GF-D8 (cell line): ENCODE measurements around the gene ERC2.

Source experiments
- DNase-seq: peaks from one replicate; lab custom pipeline; 2025; lab: John Stamatoyannopoulos, UW

Gene ERC2

DNA sequence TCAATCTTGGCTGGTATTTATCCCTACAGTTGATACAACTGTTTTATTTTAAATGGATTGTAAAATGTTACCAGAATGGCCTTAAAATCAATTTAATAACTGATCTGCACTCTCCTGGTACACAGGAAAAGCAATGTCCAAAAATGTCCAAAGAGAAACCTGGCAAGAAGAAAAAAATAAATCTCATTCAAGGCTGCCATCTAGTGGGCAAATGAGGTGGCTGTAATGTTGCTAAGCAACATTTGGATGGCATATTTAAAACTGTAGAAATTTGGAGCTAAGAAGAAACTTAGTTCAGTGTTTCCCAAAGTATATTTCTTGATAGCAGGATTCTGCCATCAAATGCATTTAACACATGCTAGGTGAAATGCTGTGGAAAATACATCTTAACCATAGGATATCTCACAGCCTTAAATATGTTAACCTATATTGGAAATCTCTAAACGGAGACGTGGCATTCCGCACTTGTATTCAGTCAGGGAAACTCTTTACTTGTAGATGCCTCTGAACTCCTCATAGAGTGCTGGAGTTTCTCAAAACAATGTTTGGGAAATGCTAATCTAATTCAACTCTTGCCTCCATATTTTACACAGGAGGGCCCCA is 216.8 kb downstream of the ERC2 start:
- DNase-seq, result no peak

DNA sequence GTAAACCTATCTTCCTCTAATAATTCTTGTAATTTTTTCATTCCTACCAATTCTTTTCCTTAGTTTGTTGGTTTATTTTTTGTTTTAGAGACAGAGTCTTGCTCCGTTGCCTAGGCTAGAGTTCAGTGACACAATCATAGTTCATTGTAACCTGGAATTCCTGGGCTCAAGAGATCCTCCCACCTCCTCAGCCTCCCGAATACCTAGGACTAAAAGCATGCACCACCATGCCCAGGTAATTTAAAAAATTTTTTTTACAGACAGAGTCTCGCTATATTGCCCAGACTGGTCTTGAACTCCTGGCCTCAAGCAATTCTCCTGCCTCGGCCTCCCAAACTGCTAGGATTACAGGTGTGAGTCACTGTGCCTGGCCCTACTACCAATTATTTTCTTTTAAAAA is 220.2 kb downstream of the ERC2 start:
- DNase-seq, result no peak

DNA sequence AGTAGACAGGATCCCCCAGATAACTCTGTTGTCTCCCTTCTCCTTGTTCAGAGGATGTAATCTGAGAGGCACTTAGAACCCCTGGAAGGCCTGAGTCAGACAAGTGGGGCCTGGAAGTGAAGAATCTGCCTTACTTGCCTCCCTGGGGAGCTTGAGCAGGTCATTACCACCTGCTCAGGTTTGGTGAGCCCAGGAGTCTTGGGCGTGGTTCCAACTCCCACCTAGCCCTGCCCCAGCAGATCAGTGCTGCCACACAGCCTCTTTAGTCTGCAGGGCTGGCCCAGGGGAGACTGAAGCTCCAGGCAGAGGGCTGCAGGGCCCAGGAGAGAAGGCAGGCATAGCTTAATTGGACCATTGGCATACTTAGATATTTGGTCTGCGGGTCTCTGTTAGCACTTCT is 230.0 kb downstream of the ERC2 start:
- DNase-seq, result no peak

DNA sequence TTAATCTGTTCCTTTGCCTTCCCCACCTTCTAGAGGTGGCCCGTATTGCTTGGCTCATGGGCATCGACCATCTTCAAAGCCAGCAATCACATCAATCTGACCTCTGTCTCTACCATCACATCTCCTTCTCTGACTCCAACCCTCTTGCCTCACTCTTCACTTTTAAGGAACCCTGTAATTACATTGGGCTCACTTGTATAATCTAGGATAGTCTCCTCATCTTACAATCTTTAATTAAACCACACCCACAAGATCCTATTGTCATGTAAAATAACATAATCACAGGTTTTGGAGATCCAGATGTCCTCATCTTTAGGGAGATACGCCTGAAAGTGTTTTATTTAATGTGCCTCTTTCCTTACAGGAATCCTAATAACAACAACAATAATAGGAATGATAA is 234.5 kb downstream of the ERC2 start:
- no peak for DNase-seq

DNA sequence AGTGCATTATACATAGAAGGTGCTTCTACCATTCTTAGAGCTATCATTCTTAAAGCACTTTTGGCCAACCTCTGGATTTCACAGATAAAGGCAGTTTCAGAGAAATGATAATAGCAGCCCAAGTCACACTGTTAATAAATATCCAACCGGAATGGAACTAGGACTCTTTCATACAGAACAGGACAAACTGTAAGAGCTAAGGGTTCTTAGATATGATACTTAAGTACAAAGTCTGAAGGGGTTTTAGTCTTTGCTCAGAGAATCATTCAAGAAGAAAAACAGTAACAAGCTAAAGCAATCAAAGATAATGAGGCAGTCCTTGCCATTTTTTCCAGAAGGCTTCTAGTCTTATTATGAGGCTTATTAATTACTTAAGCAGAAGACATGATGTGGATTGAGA is 239.0 kb downstream of the ERC2 start:
- DNase-seq, result no peak

DNA sequence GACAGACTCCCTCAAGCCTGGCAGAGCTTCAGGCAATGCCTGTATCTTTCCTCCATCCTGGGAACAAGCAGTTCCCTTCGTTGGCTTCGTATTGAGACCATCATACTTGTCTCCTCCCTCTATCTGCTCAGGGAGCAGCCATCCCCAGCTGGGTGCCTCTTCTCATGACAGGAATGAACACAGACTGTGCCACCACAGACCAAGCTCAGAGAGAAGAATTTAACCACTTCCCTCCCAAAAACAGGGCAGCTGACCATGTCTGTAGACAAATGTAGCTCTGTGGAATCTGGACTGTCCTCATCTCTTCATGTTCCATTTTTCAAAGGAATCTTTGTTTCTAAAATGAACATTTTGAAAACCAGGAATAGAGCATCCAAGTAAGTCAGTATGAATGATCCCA is 245.4 kb downstream of the ERC2 start:
- no peak for DNase-seq

DNA sequence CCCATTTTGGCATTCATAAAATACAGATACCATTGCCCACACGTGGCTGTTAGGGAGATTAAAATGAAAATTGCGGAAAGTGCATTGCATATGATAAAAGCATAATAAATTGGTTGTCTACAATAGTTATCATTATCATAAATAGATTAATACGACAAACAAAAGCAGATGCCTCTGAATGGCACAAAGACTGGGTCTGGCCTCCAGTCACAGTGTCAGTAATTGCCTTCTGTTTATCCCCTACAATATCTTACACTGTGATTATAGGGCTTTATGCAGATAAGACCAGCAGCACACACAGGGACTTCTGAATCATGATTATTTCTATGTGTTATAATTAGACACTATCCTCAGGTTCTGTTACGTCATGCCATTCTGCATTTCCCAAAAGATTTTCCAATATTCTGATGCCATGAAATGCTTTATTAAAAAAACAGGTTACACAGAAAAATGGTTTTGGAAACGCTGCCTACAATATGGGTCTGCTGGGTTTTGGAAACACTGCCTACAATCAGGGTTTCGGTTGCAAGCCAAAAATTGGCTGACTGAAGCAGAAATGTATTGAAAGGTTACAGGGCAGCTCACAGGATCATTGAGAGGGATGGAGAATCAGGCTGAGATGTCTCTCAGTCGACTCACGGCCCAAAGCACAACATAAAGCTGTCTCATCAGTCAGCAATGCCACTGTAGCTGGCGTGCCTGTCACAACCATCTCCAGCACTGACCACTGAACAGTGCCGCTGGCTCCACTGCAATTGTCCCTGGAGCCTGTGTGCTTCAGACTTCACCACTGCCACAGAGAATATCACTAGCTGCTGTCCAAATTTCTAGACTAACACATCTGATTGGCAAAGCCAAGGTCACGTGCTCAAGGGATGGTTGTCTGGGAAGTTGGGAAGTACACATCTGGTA is 248.1 kb downstream of the ERC2 start:
- no peak for DNase-seq

DNA sequence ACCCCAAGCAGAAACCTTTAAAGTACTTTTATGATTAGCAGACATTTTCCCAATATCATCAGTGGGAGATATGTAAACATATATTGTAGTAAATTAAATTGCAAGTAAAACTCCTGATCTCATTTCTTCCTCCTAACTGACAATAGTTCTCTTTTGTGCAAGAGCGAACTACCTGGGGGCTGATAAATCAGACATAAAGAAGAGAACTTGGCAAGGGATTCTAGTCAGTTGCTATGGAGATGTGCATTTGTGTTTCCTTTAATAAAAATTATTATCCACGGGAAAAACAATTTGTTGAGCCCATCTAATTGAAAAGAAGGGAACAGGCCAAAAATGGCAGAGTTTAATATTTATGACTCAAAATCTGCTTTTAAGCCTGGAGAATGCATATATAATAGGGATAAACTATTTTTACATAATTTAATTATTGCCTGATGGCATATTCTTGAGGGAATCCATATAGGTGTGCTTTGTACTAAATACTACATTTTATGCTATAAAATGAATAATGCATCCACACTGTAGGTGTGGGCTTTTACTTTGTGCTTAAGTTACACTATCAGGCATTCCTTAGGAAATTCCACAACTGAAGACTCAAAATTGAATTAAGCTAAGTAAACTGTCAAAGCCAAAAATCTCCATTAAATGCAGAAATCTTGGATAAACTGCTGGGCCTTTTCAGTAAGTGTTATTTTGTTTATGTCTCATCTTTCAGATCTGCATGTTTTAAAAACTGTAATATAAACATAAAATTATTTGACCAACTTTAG is 258.1 kb downstream of the ERC2 start:
- no peak for DNase-seq

DNA sequence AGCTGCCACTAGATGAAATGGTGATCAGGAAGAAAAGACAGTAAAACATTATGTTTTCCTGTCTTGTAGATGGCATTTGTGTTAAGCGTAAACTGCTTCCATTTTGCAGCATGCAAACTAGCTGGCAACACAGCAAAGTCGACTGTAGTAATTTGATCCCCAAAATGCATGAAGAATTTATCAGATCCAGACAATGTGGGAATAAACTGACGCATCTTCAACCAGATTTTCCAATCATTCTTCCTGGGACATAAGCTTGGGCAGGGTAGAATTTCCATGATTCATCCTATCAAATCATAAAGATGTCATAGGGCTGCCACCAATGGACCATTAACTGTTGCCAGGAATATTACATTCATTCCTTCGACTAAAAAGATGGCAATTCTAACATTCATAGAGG is 260.3 kb downstream of the ERC2 start:
- no peak for DNase-seq

DNA sequence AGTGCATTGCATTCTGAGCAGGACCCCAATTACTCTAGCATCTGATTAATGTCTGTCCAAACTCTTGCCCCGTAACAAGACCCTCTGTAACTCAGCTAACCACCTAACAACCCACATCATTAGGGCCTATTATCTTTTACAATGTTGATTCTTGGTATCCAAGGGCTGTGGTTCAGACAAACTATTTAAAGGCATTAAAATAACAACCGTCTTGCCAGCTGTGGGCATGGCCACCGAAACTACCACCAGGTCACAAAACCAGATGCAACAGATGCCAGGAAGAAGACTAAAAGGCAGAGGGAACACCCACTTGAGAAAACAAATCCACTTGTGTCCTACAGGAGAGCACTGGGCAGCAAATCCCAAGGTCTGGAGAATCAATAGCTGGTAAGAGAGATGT is 262.9 kb downstream of the ERC2 start:
- DNase-seq, result no peak

DNA sequence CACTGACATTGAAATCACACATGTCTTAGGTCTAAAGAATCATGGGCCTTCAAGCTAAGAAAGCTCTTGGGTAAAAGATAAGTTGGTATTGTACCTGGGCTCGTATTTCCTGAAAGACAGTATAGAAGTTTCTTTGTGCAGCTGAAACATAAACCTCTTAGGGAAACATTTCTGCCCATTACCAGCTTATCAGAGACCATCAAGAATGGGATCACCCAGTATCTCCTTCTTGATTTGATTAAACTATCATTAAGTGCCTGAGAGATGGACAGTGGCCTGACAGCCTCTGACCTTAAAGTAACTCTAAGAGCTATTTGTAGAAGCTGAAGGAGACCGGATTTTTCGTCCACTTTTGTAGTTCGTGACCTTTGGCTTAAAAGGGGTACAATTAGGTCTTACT is 265.3 kb downstream of the ERC2 start:
- DNase-seq, result no peak

DNA sequence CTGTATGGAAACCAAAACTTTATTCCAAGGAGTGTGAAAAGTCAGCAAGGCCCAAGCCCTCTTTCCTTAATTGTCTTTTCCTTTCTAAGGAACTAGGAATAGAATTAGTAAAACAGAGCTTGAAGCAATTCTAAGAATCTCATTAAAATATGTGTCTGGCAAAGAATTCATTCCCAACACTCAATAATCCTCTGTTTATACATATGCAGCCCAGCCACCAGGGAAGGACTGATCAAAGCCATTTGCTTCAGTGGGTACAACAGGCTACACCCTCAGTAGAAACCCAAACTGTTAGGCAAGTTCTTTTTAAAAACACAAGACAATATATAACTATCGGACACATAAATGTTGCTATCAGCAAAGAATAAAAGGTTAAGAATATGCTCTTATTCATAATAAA is 266.9 kb downstream of the ERC2 start:
- no peak for DNase-seq

DNA sequence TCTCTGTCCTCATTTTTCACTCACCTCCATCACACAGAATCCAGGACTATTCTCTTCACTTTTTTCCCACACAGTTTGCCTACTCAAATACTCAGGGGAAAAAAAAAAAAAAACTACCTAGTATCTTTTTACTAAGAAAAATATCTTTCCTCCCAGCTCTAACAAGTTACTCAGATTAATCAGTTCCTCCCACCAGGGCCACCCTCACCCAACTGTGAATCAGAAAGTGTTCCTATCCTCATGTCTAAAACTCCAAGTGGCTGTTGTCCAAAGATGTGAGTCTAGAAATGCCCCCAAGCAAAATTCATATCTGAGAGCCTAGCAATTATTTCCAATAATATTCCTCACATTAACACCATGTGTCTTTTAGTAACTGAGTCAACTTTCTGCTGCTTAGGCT is 268.0 kb downstream of the ERC2 start:
- no peak for DNase-seq

DNA sequence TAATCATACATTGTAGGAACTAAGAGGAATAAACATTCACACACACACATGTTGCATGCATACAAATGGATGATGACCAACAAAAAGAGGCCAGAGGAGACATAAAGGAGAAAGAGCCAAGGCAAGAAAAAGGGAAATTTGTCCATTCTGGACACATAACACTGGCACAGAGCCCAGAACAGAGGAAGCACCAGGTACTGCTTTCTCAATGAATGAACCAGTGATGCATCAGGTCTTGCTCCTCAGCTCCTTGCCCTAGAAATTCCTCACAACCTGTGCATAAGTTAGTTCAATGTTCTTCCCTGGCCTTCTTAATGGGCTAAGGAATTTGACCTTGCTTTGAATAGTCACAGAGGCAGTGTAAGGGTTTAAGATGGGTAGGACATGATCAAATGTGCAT is 270.3 kb downstream of the ERC2 start:
- no peak for DNase-seq

DNA sequence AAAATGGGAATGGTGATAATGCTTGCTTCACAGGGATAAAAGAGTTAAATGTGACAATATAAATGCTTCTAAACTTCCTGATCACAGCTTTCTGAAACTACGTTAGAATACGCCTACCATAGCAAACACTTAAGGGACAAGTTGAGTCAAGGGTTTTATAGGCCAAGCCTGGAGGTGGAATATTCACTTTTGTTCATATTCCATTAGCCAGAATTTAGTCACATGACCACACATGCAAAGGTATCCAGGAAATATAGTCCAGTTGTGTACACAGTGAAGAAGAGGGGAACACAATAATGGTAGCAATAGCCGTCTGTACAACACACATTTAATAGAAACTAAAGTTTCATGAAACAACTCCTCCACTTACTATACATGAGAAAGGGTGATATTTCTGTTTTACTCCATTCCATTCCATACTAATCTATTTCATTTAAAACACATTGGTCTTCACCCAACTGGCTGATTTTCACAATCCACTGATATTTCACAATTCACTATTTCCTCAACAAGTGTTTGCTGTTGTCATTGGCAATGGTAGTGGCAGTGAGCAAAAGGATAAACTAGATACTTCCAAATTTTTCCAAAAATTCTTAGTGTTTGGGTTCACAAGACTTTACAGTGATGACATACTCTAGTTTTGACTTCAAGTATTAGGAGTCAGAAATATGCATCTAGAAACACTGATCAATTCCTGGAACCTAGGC is 270.9 kb downstream of the ERC2 start:
- no peak for DNase-seq

DNA sequence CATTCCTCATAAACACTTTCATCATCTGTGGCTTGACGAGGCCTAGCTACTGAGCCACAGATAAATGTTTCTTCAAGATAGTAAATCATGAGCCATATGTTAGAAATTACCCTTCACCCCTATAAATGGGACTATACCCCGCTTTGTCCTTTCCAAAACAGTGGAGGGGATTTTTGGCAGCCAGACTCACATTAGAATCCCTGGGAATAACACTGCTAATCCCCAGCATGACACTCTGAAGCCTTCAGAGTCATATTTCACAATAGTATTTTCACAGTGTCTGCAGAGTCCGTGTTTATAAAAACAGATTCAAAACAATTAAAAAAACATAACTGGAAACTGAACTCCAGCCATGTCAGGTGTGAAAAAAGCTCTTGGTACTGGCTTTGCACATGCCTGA is 271.6 kb downstream of the ERC2 start:
- DNase-seq, result no peak

DNA sequence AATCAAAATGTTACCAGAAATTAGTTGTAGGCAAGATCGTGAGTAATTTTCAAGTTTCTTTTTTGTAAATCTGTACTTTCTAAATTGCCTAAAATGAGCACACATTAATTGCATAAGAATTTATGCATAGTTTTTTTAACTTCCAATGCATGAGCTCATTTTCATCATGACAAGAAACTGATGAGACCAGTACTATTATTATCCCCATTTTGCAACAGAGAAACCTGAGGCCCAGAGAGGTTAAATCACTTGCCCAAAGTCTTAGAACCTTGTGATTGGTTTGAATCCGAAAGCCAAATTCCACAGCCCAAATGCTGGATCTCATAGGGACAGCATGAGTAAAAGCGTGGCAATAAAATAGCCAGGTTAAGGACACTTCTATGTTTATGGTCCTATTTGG is 274.7 kb downstream of the ERC2 start:
- DNase-seq, result no peak

DNA sequence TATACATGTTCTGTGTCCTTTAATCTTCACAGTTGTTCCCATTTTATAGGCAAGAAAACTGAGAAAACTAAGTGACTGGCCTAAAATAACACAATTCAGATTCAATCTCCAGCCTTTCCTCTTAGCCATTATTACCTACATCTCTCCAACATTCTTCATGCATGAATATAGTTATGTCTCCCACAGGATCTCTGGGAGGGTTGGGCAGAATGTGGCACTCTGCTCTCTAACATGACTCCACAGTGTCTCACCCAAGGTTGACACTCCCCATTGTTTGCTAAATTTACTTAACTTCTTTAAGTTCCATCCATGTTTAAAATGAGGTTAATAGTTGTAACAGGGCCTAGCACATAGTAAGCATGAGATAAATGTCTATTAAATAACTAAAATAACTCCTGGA is 276.3 kb downstream of the ERC2 start:
- no peak for DNase-seq

DNA sequence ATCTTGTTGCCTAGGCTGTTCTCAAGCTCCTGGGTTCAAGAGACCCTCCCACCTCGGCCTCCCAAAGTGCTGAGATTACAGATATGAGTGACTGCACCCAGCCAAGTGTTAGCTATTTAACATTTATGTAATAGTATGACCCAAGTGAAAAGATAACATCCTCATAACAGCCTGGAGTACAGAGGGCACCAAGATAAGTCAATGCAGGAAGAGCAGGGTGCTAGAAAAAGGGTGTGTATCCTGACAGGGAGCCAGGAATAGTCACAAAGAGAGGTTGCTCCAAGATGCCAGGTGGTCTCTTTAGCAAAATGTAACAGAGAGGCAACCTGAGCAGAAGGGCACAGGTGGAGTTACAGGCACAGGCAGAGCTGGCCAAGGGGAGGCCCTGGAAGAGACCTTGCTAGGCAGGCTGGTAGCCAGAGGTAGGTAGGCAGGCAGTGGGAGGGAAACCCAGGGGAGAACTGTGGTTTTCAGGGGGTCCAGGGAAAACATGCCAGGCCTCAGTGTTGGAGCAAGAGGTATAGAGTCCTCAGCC is 277.4 kb downstream of the ERC2 start:
- DNase-seq, result no peak

DNA sequence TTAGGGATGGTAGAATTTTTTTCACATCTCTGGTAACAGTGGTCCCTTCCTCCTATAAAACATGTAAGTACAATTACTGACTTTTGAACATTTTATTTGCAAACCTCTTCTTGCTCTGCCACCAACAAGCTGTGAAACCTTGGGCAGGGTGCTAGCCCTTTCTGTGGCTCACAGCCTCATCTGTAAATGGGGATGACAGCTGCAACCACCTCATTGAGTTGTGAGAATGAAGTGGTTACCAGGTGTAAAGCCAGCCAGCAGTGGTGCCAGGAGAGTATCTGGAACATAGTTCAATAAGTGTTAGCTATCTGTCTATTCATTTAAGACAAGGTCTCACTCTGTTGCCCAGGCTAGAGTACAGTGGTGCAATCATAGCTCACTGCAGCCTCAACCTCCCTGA is 278.1 kb downstream of the ERC2 start:
- DNase-seq, result no peak

DNA sequence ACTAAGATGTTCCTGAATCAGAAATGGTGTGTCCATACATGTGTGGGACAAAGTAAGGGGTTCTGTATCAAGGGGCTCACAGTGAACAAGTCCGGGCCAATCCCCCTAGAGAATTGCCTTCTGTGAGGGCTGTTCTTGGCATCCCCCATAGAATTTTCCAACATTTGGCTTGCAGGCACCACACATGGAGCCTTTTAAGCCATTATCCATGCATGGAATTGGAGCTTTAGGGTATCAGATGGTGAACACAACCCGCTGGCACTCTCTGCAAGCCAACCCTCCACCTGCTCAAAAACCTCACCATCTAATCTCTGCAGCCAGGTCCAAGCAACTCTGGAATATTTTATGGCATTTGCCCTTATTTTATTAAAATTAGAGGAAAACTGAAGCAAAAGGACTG is 278.7 kb downstream of the ERC2 start:
- no peak for DNase-seq

DNA sequence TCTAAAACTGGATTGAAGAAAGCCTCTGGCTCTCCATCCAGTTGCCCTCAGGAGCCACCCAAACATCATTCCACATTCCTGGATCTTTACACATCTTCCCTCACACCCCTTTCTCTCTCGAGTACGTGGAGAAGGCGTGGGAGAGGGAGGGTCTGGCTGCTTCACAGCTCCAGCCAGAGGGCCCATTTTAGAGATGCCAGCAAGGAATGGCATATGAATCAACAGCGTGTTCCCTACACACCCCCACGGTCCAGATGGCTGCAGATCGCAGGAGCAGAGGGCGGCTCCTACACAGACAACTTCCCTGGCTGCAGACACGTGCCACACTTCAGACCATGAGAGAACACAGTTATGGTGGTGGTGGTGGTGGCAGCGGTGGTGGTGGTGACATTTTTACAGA is 280.1 kb downstream of the ERC2 start:
- DNase-seq, result no peak
